ENCODE results near the gene FHOD3.

DNA sequence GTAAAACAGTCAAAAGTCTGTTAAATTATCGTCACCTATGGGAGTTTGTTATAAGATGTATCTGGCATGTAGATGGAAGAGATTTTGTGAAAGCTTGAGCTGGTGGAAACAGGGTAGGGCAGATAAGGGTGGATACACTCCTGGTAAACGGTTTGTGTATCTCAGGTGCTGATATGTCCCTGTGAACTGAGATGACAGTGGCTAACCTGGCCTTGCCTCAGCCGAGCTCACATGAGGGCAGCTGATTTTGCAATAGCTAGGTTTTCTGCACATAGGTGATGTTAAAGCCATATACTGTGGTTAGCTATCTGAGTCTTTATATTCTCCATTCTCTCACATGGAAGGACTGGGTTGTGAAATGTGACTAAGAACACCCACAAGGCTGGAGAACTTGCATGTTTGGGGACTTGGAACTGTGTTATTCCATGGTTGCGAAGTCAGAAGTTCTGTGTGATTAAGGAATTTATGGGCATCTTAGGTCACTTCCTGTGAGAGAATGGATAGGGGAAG lies 326.2 kb downstream of the FHOD3 start:
- TF ChIP-seq, protein P1, sequence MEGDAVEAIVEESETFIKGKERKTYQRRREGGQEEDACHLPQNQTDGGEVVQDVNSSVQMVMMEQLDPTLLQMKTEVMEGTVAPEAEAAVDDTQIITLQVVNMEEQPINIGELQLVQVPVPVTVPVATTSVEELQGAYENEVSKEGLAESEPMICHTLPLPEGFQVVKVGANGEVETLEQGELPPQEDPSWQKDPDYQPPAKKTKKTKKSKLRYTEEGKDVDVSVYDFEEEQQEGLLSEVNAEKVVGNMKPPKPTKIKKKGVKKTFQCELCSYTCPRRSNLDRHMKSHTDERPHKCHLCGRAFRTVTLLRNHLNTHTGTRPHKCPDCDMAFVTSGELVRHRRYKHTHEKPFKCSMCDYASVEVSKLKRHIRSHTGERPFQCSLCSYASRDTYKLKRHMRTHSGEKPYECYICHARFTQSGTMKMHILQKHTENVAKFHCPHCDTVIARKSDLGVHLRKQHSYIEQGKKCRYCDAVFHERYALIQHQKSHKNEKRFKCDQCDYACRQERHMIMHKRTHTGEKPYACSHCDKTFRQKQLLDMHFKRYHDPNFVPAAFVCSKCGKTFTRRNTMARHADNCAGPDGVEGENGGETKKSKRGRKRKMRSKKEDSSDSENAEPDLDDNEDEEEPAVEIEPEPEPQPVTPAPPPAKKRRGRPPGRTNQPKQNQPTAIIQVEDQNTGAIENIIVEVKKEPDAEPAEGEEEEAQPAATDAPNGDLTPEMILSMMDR (IDR thresholded peaks at IDR 0.05; ENCODE audit: low read depth, low read length) = no peak
- TF ChIP-seq POLR2A (IDR thresholded peaks at IDR 0.05; ENCODE audit: extremely low read depth, insufficient read length) = no peak
